Activated CD4-positive, alpha-beta T cell treated with anti-CD3 and anti-CD28 coated beads for 48 hours (primary cell): ENCODE results near the gene PAMR1.

Experiments
- DNase-seq: peaks from one replicate; pipeline ENCODE4 v3.0.0-alpha.2; 2020

The PAMR1 gene

DNA sequence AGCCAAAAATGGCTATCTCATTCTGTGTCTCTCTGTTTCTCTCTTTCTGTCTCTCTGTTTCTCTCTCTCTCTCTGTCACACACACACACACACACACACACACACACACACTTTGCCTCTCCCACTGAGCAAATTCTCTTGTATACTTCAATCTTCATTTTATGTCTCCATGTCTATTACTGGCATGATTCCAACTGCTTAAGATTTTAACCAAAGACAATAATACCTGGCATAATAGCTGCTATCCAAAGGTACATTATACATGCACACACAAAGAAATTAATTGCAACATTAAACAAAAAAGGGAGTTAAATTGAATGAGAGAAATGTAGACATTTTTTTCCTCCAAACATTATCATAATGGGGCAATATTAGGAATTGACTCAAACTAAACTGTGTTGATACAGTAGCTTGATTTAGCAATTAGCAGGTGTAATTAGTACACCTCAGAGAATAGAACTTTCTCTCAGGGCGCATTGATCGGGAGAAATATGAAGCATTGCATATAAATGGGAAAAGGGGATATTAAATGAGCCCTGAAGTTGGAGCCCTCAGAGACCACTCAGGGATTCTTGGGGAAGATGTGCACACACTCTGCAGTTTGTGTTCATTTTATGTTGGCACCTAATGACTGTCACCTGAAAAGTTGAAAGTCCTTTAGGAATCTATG lies 88.7 kb downstream of the PAMR1 start:
- no peak for DNase-seq

GRCh38 chr11:35433588-35433987 lies 91.8 kb downstream of the PAMR1 start:
- no peak for DNase-seq

- no peak for DNase-seq
Observed at GRCh38 chr11:35432464-35432863, 93.0 kb downstream of the PAMR1 start.

- DNase-seq, result no peak
Observed at GRCh38 chr11:35427071-35427470, 98.3 kb downstream of the PAMR1 start.

DNA sequence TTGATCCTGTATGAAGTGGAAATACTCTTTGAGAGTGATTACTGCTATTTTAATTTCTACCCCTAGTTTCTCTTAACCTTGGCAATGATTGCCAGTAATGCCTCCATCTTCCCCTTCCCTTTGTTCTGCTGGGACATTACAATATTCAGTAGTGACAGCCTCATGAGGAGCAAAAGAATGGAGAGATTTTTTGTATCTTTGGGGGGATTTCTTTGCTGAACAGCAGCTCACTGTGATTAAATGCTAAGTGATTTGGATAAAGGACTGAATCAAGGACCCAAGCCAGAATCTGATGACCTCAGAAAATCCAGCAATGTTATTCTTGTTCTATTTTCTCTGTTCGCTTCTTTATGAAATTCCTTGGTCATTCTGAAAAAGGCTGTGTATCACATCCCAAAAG lies 99.1 kb downstream of the PAMR1 start:
- no peak for DNase-seq

DNA sequence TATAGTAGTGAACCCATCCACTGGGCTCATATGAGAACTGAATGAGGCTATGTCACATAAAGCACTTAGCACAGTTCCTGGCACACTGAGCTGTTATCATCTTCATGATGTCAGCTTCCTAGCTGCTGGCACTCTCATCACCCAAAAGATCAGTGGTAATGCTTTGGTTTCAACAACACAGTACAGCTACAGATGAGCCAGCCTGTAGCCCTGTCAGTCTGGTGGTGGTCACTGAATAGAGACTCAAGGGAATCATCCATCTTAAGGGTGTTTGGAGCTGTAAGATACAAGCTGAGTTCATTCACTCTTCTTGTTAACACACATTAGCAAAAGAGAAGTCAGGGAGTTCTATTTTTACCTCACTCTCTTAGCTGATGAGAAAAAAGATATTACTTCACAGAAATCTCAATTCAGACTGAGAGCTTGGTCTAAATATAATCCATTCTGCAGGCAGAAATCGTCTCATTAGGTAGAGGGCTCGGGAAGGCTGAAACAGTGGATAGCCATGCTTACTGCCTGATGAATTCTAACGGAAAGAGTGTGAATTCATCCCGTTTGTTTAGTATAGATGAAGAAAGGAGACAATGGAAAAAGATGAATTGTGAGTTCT lies 99.7 kb downstream of the PAMR1 start:
- DNase-seq, result no peak

- no peak for DNase-seq
Observed at GRCh38 chr11:35424157-35424940, 101.1 kb downstream of the PAMR1 start.

GRCh38 chr11:35420371-35420770 lies 105.0 kb downstream of the PAMR1 start:
- no peak for DNase-seq

- no peak for DNase-seq
Observed at GRCh38 chr11:35419830-35420333, 105.5 kb downstream of the PAMR1 start.

DNA sequence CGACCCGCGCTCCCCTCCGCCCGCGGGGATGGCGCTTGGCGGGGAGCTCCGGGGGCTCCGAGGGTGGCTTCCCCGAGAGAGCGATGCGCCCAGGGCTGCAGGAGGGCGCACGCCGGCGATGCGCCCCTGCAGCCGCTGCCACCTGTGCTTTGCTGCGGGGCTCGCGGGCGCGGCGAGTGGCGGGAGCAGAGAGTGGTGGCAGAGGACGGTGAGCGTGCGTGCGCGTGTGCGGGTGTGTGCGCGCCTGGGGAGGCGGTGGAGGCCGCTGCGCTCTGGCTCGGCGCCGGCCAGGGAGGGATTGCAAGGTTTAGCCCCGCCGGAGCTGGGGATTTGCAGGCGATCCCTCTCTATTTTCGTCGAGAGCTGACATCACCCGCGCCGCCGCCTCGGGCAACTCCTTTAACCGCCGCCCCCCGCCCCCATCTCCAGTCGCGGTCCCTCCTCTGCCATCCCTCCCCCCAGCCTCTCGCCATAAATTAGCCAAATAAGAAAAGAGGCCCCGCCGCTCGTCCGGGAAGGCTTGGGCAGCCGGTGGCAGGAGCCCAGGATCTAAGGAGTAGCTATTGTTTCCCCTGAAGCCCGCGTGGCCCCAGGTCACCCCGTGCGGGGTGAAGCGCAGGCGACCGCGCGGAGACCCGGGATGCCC lies 106.1 kb downstream of the PAMR1 start, which contains the start of gene SLC1A2:
SLC1A2 (minus strand) TSS at position 375 of the 646 bp plus-strand sequence. CDS start 592 bp downstream, outside the sequence.
- peak; percentile 23 for DNase-seq

DNA sequence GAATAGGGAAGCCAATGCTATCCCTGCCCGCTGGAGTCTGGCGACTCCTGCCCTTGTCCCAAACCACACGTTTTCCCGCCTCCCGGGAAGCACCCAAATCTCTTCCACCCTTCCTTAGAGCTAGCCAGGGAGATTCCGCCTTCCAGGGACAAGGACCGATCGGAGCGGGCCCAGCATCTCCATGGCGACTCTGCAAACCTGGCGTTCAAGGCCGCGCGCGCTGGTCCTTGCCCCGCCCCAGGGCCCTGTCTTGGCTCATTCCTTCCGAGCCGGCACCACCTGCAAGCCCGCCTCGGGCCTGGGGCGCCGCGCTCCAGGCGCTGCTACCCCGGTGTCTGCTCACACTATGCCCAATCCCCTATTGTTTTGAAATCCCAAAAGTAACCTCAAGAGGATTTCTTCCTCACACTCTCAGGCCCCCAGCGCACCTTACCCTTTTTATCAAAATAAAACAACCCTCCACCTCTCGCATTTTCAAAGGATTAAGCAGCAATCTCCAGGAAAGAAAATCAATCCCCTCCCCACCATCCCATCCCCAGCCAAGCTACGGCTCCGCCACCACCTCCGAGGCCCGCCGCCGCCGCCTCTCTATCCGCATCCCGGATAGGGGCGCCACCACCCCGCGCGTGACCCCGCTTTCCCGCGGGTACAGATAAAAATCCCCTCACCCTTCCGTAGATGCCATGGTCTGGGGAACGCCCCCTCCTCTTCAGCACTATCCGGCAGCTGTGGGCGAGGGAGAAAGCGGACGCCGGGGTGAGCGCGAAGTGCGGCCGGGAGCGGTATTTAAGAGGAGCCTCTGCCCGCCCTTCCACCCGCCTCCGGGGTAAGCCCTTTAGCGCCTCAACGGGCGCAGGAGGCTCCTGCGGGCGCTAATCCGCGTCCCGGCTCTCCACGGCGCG lies 106.9 kb downstream of the PAMR1 start:
- DNase-seq, result peak; percentile 47

GRCh38 chr11:35415487-35415886 lies 109.9 kb downstream of the PAMR1 start:
- DNase-seq, result no peak

DNA sequence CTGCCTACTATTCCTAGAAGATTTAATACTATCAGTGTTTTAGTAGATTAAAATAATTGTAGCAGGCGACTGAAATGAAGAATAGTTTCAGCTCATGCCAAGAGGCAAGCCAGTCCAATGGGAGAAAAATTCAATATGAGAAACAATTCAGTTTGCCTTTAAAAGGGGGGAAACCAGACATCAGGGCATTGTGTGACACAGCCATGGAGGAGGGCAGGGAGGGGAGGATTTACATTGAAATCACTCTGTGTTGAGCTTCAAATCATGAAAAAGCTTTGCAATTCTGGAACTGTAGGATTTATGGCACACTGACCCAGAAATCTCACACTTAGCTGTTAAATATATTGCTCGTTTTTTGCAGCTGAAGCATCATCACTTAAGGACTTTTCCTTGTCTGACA lies 110.6 kb downstream of the PAMR1 start:
- DNase-seq, result no peak

DNA sequence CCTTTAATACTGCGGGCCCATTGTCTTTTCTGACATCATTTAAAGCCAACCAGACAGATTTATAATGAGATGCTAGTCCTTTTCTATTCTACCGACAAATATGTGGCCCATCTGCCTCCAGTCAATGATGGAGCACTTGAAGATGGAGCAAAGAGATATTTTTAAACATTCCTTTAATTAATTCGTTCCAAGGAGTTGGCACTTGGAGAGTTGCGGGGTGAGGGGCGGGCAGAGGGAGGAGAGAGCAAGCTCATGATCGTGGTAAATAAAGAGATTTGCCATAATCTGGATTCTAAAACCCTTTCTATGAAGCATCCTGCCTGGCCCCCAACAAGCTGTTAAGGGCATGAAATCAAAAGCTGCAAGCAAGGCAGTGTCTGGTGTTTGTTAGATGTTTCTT lies 111.1 kb downstream of the PAMR1 start:
- no peak for DNase-seq

- DNase-seq, result no peak
Observed at GRCh38 chr11:35413598-35413997, 111.8 kb downstream of the PAMR1 start.

DNA sequence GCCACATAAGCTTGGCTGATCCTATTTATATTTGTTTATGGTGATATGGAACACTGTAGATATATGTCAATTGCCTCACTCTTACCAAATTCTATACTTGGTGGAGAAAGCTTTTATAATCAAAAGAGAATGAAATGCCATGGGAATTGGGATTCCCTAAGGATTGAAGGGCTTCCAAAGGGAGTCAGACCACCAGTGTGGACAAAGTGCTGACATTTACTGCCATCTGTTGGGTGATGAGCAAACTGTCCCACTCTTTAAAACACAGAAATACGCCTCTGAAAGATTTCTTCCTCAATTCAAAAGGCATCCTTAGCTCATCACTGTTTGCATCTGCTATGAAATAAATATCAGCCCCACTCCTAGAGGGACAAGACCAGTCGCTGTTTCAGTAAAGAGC lies 113.1 kb downstream of the PAMR1 start:
- no peak for DNase-seq

GRCh38 chr11:35407041-35407440 lies 118.4 kb downstream of the PAMR1 start:
- no peak for DNase-seq

- DNase-seq, result peak; percentile 37
Observed at GRCh38 chr11:35404388-35404775, 121.0 kb downstream of the PAMR1 start.

DNA sequence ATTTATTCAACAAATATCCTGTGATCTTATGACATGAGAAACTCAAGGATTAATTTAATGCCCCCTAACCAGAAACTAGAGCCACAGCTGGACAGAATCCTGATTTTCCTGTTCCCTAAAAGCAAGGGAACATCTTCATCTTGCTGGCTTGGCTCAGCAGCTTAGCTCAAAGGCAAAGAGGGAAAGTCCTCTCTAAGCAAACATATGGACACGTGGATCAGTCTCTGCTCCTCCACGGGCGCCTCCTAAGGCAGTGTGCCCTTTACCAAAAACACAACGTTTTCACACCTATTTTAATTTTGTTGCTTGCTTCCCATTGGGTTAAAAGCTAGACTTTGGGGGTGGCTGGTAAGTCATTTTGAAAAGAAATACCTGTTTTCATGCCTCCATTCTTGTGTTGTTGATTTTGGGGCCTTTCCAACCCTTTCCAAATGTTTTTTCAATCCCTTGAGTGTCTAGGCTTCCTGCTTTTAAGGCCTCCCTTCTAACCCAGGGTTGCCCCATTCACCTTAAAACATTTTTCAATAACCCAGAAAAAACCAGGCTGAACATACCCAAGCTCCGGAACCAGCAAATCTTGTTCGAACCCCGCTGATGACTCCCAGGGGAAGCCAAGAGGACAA lies 121.5 kb downstream of the PAMR1 start:
- DNase-seq, result no peak

DNA sequence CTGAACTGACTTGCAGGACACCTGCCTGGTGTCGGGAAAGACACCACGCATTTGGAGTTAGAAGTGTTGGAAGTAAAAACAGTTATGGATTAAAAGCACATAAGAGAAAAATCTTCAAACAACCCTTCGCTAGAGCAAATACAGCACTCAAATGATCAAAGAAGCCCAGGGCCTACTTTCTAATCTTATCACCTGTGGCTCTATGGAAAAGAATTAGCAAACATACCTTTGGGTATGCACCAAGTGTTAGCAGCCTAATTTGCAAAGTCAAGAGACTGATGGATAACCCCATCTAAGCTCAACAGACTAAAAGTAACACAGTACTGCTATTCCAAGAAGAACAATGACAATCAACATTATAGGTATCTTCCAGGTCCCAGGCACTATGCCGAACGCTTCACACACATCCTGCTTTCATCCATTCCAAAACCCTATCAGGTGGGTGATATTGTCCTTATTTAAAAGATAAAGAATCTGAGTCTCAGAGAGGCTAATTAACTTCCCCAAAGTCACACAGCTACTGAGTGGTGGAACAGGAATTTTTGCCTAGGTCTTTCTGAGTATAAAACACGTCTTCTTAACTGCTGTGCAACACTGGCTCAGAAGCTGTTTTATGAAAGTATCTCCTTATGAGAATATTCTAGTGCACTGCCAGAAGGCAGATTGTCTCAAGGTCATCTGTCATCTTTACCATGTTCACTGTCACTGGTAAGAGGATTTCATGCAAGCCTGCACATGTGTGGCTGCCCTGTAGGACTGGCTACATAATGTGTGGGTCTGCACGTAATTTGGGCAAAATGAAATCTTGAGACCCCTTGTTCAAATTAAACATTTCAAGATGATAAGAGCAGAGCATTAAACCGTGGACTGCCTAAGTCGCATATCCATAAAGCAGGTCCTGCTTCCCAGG lies 122.4 kb downstream of the PAMR1 start:
- no peak for DNase-seq

- DNase-seq, result no peak
Observed at GRCh38 chr11:35398881-35399280, 126.5 kb downstream of the PAMR1 start.
